Thoracic aorta (tissue), 2 donors: ENCODE data around the gene GOLT1B. TPM values are rescaled to one million over a fixed set of nuclear protein-coding genes. Genes with fewer than 3 reads are reported as not detected.

Experiments
- ATAC-seq: fragments of 150-250 bp; one replicate; pipeline ENCODE4 v1.8.0; 2017; ENCODE audit warnings: low read depth; ENCODE audit not compliant: insufficient number of reproducible peaks, low FRiP score
- DNase-seq: peaks from one replicate; pipeline ENCODE4 v3.0.0-alpha.2; 2020; ENCODE audit warnings: low spot score
- H3K27ac ChIP-seq, 2 donors: fragments of 200-600 bp; sonication (generic); 1 replicate in 1 of 2; 2 replicates in 1 of 2; pipeline ENCODE4 v1.5.1; 2016; ENCODE audit warnings: mild to moderate bottlenecking in 2 of 2, moderate library complexity in 2 of 2
- H3K27me3 ChIP-seq: fragments of 200-600 bp; sonication (generic); replicated peaks from 2 replicates; pipeline ENCODE4 v1.6.0; 2016; ENCODE audit warnings: mild to moderate bottlenecking; ENCODE audit not compliant: insufficient read depth
- H3K36me3 ChIP-seq: fragments of 200-600 bp; sonication (generic); one replicate; pipeline ENCODE4 v1.5.1; 2016
- H3K4me1 ChIP-seq, 2 donors: fragments of 200-600 bp; sonication (generic); 1 replicate in 1 of 2; 2 replicates in 1 of 2; pipeline versions ENCODE4 v1.5.1 to v1.6.0; 2016; ENCODE audit warnings: low read depth in 2 of 2, mild to moderate bottlenecking in 1 of 2; ENCODE audit not compliant: control insufficient read depth in 1 of 2
- H3K4me3 ChIP-seq: fragments of 200-600 bp; sonication (generic); 2 replicates; pipeline ENCODE4 v1.5.1; 2016; ENCODE audit warnings: mild to moderate bottlenecking
- H3K9me3 ChIP-seq: fragments of 200-600 bp; sonication (generic); 2 replicates; pipeline ENCODE4 v1.5.1; 2016
- total RNA-seq, 2 donors: library from RNA; depleted of rRNA; stranded (reverse); fragments of >200 nt; gene quantifications; one replicate each; pipeline versions ENCODE4 v1.1.0 to v1.2.3, GENCODE V29; 2016
- TF ChIP-seq, protein P1 (sequence below): fragments of 200-600 bp; sonication (generic); IDR thresholded peaks from one replicate; pipeline ENCODE4 v1.5.1; 2019; ENCODE audit warnings: antibody characterized with exemption

Gene GOLT1B
- total RNA-seq, 2 donors from 2014 or later, result 26.7 to 36.8 TPM

DNA sequence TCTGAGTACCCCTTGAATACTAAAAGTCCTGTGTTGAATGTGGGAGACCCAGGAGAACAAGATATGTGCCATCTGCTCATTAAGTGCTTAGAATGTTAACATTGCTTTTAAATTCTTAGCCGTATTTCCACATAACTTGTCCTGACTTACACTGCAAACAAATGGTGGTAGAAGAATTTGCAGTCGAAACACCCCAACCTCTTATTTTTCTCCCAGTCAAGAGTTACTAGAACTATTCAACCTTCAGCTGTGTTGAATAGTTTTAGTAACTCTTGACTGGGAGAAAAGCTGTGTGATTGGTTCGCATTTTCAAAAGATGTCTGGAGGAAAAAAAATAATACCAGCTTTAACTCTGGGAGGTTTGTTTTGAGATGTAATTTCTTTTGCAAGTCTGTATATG is 16.9 kb downstream of the GOLT1B start:
- Histone ChIP-seq H3K27me3 (no peaks in the 10 kb centered on the region), H3K4me1 (no peaks in the 10 kb centered on the region), H3K9me3 (no peaks in the 10 kb centered on the region), H3K4me3 (no peak overlapping the region), H3K36me3 (peaks cover 17% of the 10 kb centered on the region), H3K27ac (no peak overlapping the region)
- TF ChIP-seq, protein P1, sequence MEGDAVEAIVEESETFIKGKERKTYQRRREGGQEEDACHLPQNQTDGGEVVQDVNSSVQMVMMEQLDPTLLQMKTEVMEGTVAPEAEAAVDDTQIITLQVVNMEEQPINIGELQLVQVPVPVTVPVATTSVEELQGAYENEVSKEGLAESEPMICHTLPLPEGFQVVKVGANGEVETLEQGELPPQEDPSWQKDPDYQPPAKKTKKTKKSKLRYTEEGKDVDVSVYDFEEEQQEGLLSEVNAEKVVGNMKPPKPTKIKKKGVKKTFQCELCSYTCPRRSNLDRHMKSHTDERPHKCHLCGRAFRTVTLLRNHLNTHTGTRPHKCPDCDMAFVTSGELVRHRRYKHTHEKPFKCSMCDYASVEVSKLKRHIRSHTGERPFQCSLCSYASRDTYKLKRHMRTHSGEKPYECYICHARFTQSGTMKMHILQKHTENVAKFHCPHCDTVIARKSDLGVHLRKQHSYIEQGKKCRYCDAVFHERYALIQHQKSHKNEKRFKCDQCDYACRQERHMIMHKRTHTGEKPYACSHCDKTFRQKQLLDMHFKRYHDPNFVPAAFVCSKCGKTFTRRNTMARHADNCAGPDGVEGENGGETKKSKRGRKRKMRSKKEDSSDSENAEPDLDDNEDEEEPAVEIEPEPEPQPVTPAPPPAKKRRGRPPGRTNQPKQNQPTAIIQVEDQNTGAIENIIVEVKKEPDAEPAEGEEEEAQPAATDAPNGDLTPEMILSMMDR, result no peak
- DNase-seq, result no peak
- no peak for ATAC-seq

DNA sequence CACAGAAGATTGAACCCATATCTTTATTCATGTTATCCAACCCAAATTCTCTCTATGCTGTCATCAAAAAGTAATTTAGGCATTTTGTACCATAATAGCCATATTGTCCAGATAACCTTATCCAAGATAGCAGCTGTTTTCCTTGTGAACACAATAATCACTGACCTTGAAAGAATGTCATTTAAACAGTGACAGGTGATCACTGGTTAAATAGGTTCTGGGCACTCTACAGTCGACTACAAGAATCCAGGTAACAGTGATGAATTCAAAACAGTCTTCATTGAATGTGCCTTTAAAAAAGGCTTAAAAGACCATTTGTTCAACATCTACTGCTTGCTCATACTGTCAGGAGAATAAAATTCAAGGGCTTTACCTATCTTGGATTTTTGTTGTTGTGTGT is 20.0 kb downstream of the GOLT1B start:
- H3K27ac ChIP-seq, result no peak overlapping the region
- H3K27me3 ChIP-seq, result no peaks in the 10 kb centered on the region
- no peaks in the 10 kb centered on the region for H3K4me1 ChIP-seq
- DNase-seq (no peak), ATAC-seq (no peak)
- no peaks in the 10 kb centered on the region for H3K9me3 ChIP-seq
- H3K4me3 ChIP-seq, result no peak overlapping the region
- no peaks in the 10 kb centered on the region for H3K36me3 ChIP-seq
- TF ChIP-seq, protein P1, result no peak

DNA sequence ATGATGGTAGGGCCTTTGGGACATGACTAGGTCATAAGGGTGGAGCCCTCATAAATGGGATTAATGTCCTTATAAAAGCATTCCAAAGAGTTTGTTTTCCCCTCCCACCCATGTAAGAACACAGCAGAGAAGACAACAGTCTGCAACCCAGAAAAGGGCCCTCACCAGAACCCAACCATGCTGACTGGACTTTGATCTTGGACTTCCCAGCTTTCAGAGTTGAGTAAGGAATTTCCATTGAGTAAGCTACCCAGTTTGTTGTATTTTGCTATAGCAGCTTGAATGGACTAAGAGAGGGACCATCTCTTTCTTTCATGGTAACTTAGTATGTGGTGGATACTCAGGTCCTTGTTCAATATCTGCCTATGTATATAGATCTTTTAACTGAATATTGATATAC is 21.6 kb downstream of the GOLT1B start:
- Histone ChIP-seq H3K4me3 (no peak overlapping the region), H3K9me3 (no peaks in the 10 kb centered on the region), H3K27me3 (no peaks in the 10 kb centered on the region), H3K36me3 (no peaks in the 10 kb centered on the region), H3K4me1 (peaks cover 3 to 4% of the 10 kb centered on the region in 2 donors), H3K27ac (no peak overlapping the region)
- ATAC-seq, result no peak
- TF ChIP-seq, protein P1, result no peak
- DNase-seq, result no peak

DNA sequence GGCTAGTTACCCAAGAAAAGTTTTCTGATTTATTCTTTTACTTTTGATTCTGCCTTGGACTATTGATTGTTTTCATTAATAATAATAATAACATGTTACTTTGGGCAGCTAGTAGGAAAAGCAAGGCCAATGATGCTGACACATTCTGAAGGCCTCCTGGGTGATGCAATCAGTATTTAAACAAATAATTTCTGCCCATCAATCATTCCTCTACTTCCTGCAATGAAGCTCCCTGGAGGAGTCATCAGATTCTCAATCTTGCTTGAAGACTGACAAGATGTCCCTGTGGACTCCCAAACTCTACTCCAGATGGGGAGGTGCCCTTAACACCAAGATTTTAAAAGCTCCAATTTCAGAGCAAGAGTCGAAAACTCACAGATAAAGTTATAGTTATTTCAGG is 24.5 kb downstream of the GOLT1B start, which contains the start of gene SPX:
Gene SPX (plus strand): TSS at position 244 of the 400 bp plus-strand sequence. CDS start 177 bp downstream, outside the sequence.
- H3K27ac ChIP-seq, result no peak within 1 kb of the TSS
- no peak for DNase-seq
- H3K36me3 ChIP-seq, result no peaks in the 10 kb centered on the region
- H3K9me3 ChIP-seq, result no peaks in the 10 kb centered on the region
- H3K4me1 ChIP-seq, result peaks cover 3 to 12% of the 10 kb centered on the region in 2 donors
- no peak for ATAC-seq
- TF ChIP-seq, protein P1, result no peak
- H3K4me3 ChIP-seq, result peak within 1 kb of the TSS; percentile 79
- H3K27me3 ChIP-seq, result no peaks in the 10 kb centered on the region

DNA sequence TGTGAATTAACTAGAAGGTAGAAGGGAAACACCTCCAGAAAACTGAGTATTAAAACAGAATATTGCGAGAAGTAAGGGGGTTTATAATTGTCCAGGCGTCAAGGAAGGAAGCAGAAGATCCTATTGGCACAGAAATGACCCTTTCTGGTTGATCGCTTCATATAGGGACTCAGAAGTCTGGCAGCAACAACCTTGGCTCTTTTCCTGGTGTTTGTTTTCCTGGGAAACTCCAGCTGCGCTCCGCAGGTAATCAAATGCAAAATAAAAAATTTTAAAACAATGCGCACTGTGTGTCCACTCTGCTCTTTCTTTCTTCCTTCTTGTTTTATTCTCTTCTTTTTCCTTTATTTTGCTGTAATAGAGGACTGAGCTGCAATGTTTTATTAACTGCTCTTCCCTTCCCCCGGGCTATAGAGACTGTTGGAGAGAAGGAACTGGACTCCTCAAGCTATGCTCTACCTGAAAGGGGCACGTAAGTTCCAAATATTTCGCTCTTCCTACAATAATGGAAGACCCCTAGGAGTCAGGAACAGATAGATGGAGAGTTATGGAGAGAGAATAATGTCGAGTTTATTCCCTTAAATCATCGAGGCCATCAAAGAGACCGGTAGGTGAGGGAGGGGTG is 25.2 kb downstream of the GOLT1B start:
- ATAC-seq, result no peak
- no peaks in the 10 kb centered on the region for H3K36me3 ChIP-seq
- DNase-seq, result no peak
- H3K4me3 ChIP-seq, result peak overlapping the region; percentile 79
- no peaks in the 10 kb centered on the region for H3K27me3 ChIP-seq
- no peak overlapping the region for H3K27ac ChIP-seq
- H3K4me1 ChIP-seq, result peaks cover 3 to 12% of the 10 kb centered on the region in 2 donors
- TF ChIP-seq, protein P1, result no peak
- no peaks in the 10 kb centered on the region for H3K9me3 ChIP-seq
